Body of pancreas (tissue), 4 donors: Measurements from ENCODE around the gene SLC10A3. TPM values are rescaled to one million over a fixed set of nuclear protein-coding genes. Genes with fewer than 3 reads are reported as not detected.
"Not testable (repeated sequence)": the region's sequence is repeated elsewhere in the genome, so short reads cannot be mapped to it uniquely, and the experiment has no call there.

Experiments
- ATAC-seq: fragments of 150-250 bp; one replicate; pipeline ENCODE4 v1.9.1; 2016
- DNase-seq, 4 donors: peaks; one replicate each; pipeline ENCODE4 v3.0.0-alpha.2; 2019
- H3K27ac ChIP-seq, 4 donors: fragments of 200-600 bp; sonication (generic); 1 replicate in 3 of 4; 2 replicates in 1 of 4; pipeline versions ENCODE4 v1.5.1 to v1.6.1; 2016 to 2019; ENCODE audit warnings: mild to moderate bottlenecking in 1 of 4, mixed read lengths in 1 of 4, moderate library complexity in 1 of 4
- H3K27me3 ChIP-seq, 2 donors: fragments of 200-600 bp; sonication (generic); one replicate each; pipeline ENCODE4 v1.6.0; 2016; ENCODE audit warnings: mild to moderate bottlenecking in 1 of 2
- H3K36me3 ChIP-seq, 2 donors: fragments of 200-600 bp; sonication (generic); replicated peaks in 1 of 2; 2 replicates each; pipeline ENCODE4 v1.5.1; 2016; ENCODE audit warnings: low read depth in 2 of 2; ENCODE audit not compliant: insufficient read depth in 1 of 2
- H3K4me1 ChIP-seq: fragments of 200-600 bp; sonication (generic); one replicate; pipeline ENCODE4 v1.6.0; 2016
- H3K4me3 ChIP-seq, 2 donors: fragments of 200-600 bp; sonication (generic); 1 replicate in 1 of 2; 2 replicates in 1 of 2; pipeline ENCODE4 v1.5.1; 2016 to 2019
- H3K9me3 ChIP-seq, 3 donors: fragments of 200-600 bp; sonication (generic); 1 replicate in 2 of 3; 2 replicates in 1 of 3; pipeline ENCODE4 v1.5.1; 2016
- CTCF ChIP-seq, 7 experiments: fragments of 450-650 bp in 4 of 7; fragments of 200-600 bp in 3 of 7; sonication (generic) in 3 of 7; IDR thresholded peaks; one replicate each; pipeline ENCODE4 v1.5.1; 2016 to 2019; ENCODE audit warnings: antibody characterized with exemption in 7 of 7
- POLR2A ChIP-seq, 3 donors: fragments of 450-650 bp; IDR thresholded peaks; one replicate each; pipeline ENCODE4 v1.6.1; 2016; ENCODE audit warnings: antibody characterized with exemption in 3 of 3, mild to moderate bottlenecking in 2 of 3
- WGBS, 2 donors: methylation state at CpG; one replicate each; pipeline ENCODE4 v1.1.5; 2017; 5-methylcytosine and 5-hydroxymethylcytosine counted together
- intact Hi-C: fragments of 100-400 bp; cut with DNase I; formaldehyde crosslinking; loops from one replicate; pipeline ENCODE4 v1.15.1; 2023
- total RNA-seq, 2 donors: library from RNA; depleted of rRNA; stranded (reverse); fragments of >200 nt; gene quantifications; one replicate each; pipeline ENCODE4 v1.1.0, GENCODE V29; 2016

SLC10A3 gene
- total RNA-seq, 2 donors from 2014 or later, result 18.9 to 24.7 TPM

DNA sequence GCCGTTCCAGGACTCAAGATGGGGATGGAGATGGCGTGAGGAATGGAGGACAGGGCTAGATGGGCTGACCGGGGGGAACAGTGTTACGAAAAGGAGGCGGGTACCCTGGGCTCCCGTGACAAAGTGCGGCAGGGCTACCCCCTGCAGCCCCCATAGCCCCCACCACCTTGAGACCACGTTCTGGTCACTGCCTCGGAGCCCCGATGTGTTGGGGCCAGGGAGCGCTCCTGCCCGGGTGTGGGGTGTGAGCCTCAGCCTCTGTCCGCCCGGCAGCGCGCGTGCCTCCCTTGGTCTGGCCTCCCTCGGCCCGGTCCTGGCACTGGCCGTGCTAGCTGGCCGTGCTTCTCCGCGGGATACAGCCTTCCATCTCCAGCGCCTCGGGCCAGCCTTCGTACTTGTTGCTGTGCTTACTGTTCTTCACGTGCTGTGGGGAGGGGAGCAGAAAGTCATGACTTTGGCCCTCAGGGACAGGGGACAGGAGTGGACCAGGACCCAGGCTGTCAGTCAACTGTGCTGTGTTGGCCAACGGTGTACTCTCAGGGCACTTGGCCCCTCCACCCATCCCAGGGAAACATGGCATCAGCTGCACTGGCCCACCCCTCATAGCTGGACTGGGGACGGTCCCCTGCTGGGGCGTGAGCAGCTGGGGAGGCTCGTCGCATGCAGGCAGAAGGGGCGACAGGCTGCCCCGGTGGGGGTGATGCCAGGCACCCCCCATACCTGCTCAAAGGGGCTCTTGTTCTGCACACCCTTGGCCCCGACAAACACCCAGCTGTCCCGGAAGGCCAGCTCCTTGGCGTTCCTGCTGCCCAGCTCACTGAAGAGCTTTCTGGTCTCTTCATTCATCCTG is 16.3 kb upstream of the SLC10A3 start:
- no peak for ATAC-seq
- intact Hi-C loops, result no loop called here
- Histone ChIP-seq H3K27me3 (no peaks in the 10 kb centered on the region), H3K36me3 (no peaks in the 10 kb centered on the region), H3K4me3 (no peak overlapping the region), H3K27ac (no peak overlapping the region), H3K9me3 (no peaks in the 10 kb centered on the region), H3K4me1 (no peaks in the 10 kb centered on the region)
- no peak for DNase-seq
- no peak for TF ChIP-seq CTCF (IDR thresholded peaks at IDR 0.05)
- TF ChIP-seq POLR2A (IDR thresholded peaks at IDR 0.05), result no peak
- WGBS, 2 donors, result 91 to 94% methylated on average over 6 to 13 of the region's 37 CpGs

DNA sequence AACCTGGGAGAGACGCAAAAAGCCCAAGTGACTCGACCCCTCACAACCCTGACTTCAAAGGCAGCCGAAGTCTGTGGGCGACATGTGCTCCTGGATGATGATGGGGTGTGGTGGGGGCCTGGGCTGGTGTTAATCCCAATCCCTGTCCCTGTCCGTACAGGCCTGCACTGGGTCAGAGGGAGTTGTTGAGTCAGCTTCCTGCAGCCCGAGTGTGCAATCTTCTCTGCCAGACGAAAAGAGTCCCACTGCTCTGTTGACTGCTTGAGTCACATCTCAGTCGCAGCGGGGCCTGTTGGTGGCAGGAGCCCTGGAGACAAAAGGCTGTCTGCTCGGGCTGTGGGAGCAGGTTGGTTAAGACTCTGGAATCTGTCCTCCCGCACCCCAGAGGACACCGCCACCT is 15.3 kb upstream of the SLC10A3 start:
- Histone ChIP-seq H3K4me3 (no peak overlapping the region), H3K27ac (no peak overlapping the region), H3K27me3 (no peaks in the 10 kb centered on the region), H3K4me1 (no peaks in the 10 kb centered on the region), H3K36me3 (no peaks in the 10 kb centered on the region), H3K9me3 (no peaks in the 10 kb centered on the region)
- DNase-seq (no peak), ATAC-seq (no peak)
- 89% methylated on average over 5 of the region's 12 CpGs; no CpG with 5 or more reads in 1 of the 2 donors for WGBS, 2 donors
- intact Hi-C loops, result no loop called here
- TF ChIP-seq CTCF (IDR thresholded peaks at IDR 0.05), result no peak

- intact Hi-C loops, result no loop called here
- no peaks in the 10 kb centered on the region for H3K36me3 ChIP-seq
- H3K4me1 ChIP-seq, result no peaks in the 10 kb centered on the region
- ATAC-seq (no peak), DNase-seq (no peak)
- no peaks in the 10 kb centered on the region for H3K9me3 ChIP-seq
- H3K4me3 ChIP-seq, result no peak overlapping the region
- 90 to 94% methylated on average over 3 of the region's 3 CpGs for whole genome bisulfite sequencing, 2 donors
- TF ChIP-seq POLR2A (IDR thresholded peaks at IDR 0.05) (no peak), CTCF (IDR thresholded peaks at IDR 0.05) (no peak)
- H3K27me3 ChIP-seq, result no peaks in the 10 kb centered on the region
- no peak overlapping the region for H3K27ac ChIP-seq
Observed at GRCh38 chrX:154502989-154503388, 12.6 kb upstream of the SLC10A3 start.

DNA sequence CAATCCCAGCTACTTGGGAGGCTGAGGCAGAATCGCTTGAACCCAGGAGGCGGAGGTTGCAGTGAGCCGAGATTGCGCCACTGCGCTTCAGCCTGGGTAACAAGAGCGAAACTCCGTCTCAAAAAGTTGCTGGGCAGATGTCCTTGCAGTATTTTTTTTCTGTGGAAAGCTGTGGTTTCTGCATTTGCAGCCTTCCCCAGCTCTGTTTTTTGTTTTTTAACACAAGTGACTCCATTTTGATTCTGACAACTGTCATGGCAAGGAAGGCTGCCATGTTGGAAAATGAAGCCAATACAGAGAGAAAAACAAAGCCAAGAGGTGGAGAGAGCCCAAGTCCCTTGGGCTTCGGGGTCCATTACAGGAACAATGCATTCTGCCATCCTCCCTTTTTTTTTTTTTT is 11.7 kb upstream of the SLC10A3 start:
- 95% methylated on average over 2 to 8 of the region's 8 CpGs for WGBS, 2 donors
- Histone ChIP-seq H3K4me1 (no peaks in the 10 kb centered on the region), H3K4me3 (no peak overlapping the region), H3K36me3 (no peaks in the 10 kb centered on the region), H3K27me3 (no peaks in the 10 kb centered on the region), H3K9me3 (no peaks in the 10 kb centered on the region), H3K27ac (no peak overlapping the region)
- intact Hi-C loops, result no loop called here
- DNase-seq (no peak), ATAC-seq (no peak)
- TF ChIP-seq CTCF (IDR thresholded peaks at IDR 0.05), result no peak
- no peak for TF ChIP-seq POLR2A (IDR thresholded peaks at IDR 0.05)

- H3K36me3 ChIP-seq, H3K4me3 ChIP-seq, H3K4me1 ChIP-seq, intact Hi-C loops, H3K27me3 ChIP-seq, DNase-seq, H3K27ac ChIP-seq, ATAC-seq, H3K9me3 ChIP-seq: not testable (repeated sequence)
- 86 to 88% methylated on average over 2 to 7 of the region's 7 CpGs for WGBS, 2 donors
Observed at GRCh38 chrX:154501423-154501822, 11.0 kb upstream of the SLC10A3 start.

- H3K4me3 ChIP-seq, H3K27ac ChIP-seq, H3K4me1 ChIP-seq, H3K9me3 ChIP-seq, H3K36me3 ChIP-seq, ATAC-seq, H3K27me3 ChIP-seq, DNase-seq, intact Hi-C loops: not testable (repeated sequence)
- 52 to 71% methylated on average over 3 to 4 of the region's 4 CpGs for whole genome bisulfite sequencing, 2 donors
Observed at GRCh38 chrX:154496591-154497137, 6.2 kb upstream of the SLC10A3 start.
